HEK293T (cell line): ENCODE data around the gene CNPY1.
"Not testable (repeated sequence)": the region's sequence is repeated elsewhere in the genome, so short reads cannot be mapped to it uniquely, and the experiment has no call there.

Experiments
- CTCF ChIA-PET: fragments of 350-600 bp; formaldehyde crosslinking; extraction: SDS; loops from one replicate; lab custom pipeline; 2021; ENCODE audit warnings: antibody characterized with exemption, inconsistent platforms; lab: Yijun Ruan, JAX
- POLR2A ChIA-PET: fragments of 350-600 bp; formaldehyde crosslinking; extraction: SDS; loops from one replicate; lab custom pipeline; 2020; ENCODE audit warnings: antibody characterized with exemption, inconsistent platforms; lab: Yijun Ruan, JAX
- DNase-seq: peaks from one replicate; pipeline ENCODE4 v3.0.0; 2012; ENCODE audit warnings: mixed read lengths; ENCODE audit errors: extremely low spot score
- ARNT ChIP-seq: fragments of 450-650 bp; IDR thresholded peaks from 2 replicates; pipeline ENCODE4 v1.6.1; 2017; ENCODE audit warnings: mild to moderate bottlenecking
- BHLHE40 ChIP-seq: fragments of 450-650 bp; IDR thresholded peaks from 2 replicates; pipeline ENCODE4 v1.6.1; 2016; ENCODE audit warnings: mild to moderate bottlenecking, moderate library complexity, borderline replicate concordance
- CTBP1 ChIP-seq: fragments of 450-650 bp; IDR thresholded peaks from 2 replicates; pipeline ENCODE4 v1.6.1; 2016; ENCODE audit warnings: borderline replicate concordance
- ELF4 ChIP-seq: fragments of 450-650 bp; IDR thresholded peaks from 2 replicates; pipeline ENCODE4 v1.6.1; 2017; ENCODE audit warnings: antibody characterized with exemption
- FOXA1 ChIP-seq: fragments of 450-650 bp; IDR thresholded peaks from 2 replicates; pipeline ENCODE4 v1.6.1; 2016; ENCODE audit warnings: mild to moderate bottlenecking
- FOXK2 ChIP-seq: fragments of 450-650 bp; IDR thresholded peaks from 2 replicates; pipeline ENCODE4 v1.6.1; 2016; ENCODE audit warnings: mild to moderate bottlenecking
- FOXM1 ChIP-seq: fragments of 450-650 bp; IDR thresholded peaks from 2 replicates; pipeline ENCODE4 v1.6.1; 2017; ENCODE audit warnings: mild to moderate bottlenecking, borderline replicate concordance
- HDGF ChIP-seq: fragments of 450-650 bp; IDR thresholded peaks from 2 replicates; pipeline ENCODE4 v1.6.1; 2017; ENCODE audit warnings: antibody characterized with exemption, borderline replicate concordance
- L3MBTL2 ChIP-seq: fragments of 450-650 bp; conservative IDR thresholded peaks from 2 replicates; pipeline ENCODE4 v1.6.1; 2016; ENCODE audit warnings: mild to moderate bottlenecking
- LEF1 ChIP-seq: fragments of 450-650 bp; IDR thresholded peaks from 2 replicates; pipeline ENCODE4 v1.6.1; 2017; ENCODE audit warnings: mild to moderate bottlenecking, borderline replicate concordance
- NFRKB ChIP-seq: fragments of 450-650 bp; IDR thresholded peaks from 2 replicates; pipeline ENCODE4 v1.6.1; 2016; ENCODE audit warnings: mild to moderate bottlenecking, moderate library complexity
- SP1 ChIP-seq: fragments of 450-650 bp; IDR thresholded peaks from 2 replicates; pipeline ENCODE4 v1.6.1; 2017
- SUZ12 ChIP-seq: fragments of 450-650 bp; IDR thresholded peaks from 2 replicates; pipeline ENCODE4 v1.6.1; 2016; ENCODE audit warnings: mild to moderate bottlenecking
- TARDBP ChIP-seq: fragments of 450-650 bp; IDR thresholded peaks from 2 replicates; pipeline ENCODE4 v1.6.1; 2016
- ZNF384 ChIP-seq: fragments of 450-650 bp; IDR thresholded peaks from 2 replicates; pipeline ENCODE4 v1.6.1; 2016
- TF ChIP-seq, protein P1 (sequence below): fragments of 450-650 bp; IDR thresholded peaks from 2 replicates; pipeline ENCODE4 v1.6.1; 2016

The CNPY1 gene

DNA sequence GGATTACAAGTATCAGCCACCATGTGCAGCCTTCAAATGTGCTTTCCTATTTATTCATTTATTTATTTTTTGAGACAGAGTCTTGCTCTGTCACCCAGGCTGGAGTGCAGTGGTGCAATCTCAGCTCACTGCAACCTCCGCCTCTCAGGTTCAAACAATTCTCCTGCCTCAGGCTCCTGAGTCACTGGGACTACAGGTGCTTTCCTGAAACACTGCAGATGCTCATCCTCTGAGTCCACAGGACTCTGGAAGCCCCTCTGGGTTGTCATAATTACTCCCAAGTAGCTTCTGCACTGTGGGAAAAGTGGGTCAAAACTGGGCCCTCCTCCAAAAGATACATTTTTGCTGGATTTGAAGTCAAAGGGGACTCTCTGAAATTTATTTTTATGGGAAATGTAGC is at the start of gene CNPY1:
Gene CNPY1 (minus strand): TSS at position 111 of the 400 bp plus-strand sequence. CDS start 630 bp downstream, outside the sequence.
- CTCF ChIA-PET = interaction anchor here (0.9 kb wide), 1 partner anchor 137 kb away, joined by 5 read pairs; no protein-coding TSS in a partner anchor
- DNase-seq, POLR2A ChIA-PET: not testable (repeated sequence)

DNA sequence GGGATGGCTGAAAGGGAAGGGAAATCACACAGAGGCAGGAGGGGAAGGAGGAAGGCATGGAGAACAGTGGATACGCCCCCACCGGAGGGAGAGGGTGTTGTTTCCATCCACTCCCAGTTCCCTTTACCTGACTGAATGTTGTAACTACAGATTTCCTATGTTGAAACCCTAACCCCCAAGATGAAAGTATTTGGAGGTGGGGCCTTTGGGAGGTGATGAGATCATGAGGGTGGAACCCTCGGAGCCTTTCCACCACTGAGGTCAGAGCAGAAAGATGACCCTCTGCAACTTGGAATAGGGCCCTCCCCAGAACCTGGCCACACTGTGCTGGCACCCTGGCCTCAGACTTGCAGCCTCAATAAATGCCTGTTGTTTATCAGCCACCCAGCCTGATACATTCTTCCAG is 48.6 kb upstream of the CNPY1 start:
- DNase-seq = no peak
- ChIA-PET POLR2A (interaction anchor here (0.7 kb wide), 1 partner anchor 146 kb away, joined by 3 read pairs; no protein-coding TSS in a partner anchor), CTCF (interaction anchor here (1.0 to 1.8 kb wide), 2 partner anchors 144 to 173 kb away, joined by 5 to 6 read pairs; no protein-coding TSS in a partner anchor)
- TF ChIP-seq NFRKB (no peak), FOXM1 (no peak), CTBP1 (no peak), HDGF (no peak), ZNF384 (no peak), TARDBP (no peak), ELF4 (no peak), BHLHE40 (no peak), ARNT (no peak), FOXA1 (no peak), SP1 (no peak), FOXK2 (no peak), LEF1 (no peak), L3MBTL2 (no peak)
- TF ChIP-seq, protein P1, sequence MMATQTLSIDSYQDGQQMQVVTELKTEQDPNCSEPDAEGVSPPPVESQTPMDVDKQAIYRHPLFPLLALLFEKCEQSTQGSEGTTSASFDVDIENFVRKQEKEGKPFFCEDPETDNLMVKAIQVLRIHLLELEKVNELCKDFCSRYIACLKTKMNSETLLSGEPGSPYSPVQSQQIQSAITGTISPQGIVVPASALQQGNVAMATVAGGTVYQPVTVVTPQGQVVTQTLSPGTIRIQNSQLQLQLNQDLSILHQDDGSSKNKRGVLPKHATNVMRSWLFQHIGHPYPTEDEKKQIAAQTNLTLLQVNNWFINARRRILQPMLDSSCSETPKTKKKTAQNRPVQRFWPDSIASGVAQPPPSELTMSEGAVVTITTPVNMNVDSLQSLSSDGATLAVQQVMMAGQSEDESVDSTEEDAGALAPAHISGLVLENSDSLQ = no peak

DNA sequence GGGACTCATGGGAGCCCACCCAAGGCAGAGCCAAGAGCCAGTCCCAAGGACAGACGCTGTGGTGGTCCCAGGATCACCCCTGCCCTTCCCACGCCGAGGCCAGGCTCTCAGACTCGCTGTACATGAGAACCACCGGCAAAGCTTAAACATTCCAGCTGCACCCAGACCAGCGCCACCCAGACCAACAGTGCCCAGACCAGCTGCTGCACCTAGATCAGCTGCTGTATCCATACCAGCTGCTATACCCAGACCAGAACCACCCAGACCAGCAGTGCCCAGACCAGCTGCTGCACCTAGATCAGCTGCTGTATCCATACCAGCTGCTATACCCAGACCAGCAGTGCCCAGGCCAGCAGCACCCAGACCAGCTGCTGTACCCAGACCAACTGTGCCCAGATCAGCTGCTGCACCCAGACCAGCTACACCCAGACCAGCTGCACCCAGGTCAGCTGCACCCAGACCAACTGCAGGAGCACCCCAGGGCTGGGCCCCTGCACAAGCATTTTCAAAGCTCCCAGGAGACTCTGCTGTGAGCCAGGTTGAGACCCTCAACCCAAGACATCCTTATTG is 47.9 kb upstream of the CNPY1 start:
- DNase-seq = no peak
- TF ChIP-seq L3MBTL2 = no peak
- TF ChIP-seq ARNT = no peak
- no peak for TF ChIP-seq FOXA1
- no peak for TF ChIP-seq SP1
- TF ChIP-seq FOXM1 = no peak
- no peak for TF ChIP-seq CTBP1
- TF ChIP-seq SUZ12 = no peak
- TF ChIP-seq ELF4 = no peak
- TF ChIP-seq ZNF384 = no peak
- no peak for TF ChIP-seq TARDBP
- TF ChIP-seq, protein P1 = no peak
- TF ChIP-seq NFRKB = no peak
- TF ChIP-seq BHLHE40 = no peak
- no peak for TF ChIP-seq HDGF
- CTCF ChIA-PET = interaction anchor here (1.8 kb wide), 1 partner anchor 174 kb away, joined by 5 read pairs; no protein-coding TSS in a partner anchor
- POLR2A ChIA-PET = no interaction called here

DNA sequence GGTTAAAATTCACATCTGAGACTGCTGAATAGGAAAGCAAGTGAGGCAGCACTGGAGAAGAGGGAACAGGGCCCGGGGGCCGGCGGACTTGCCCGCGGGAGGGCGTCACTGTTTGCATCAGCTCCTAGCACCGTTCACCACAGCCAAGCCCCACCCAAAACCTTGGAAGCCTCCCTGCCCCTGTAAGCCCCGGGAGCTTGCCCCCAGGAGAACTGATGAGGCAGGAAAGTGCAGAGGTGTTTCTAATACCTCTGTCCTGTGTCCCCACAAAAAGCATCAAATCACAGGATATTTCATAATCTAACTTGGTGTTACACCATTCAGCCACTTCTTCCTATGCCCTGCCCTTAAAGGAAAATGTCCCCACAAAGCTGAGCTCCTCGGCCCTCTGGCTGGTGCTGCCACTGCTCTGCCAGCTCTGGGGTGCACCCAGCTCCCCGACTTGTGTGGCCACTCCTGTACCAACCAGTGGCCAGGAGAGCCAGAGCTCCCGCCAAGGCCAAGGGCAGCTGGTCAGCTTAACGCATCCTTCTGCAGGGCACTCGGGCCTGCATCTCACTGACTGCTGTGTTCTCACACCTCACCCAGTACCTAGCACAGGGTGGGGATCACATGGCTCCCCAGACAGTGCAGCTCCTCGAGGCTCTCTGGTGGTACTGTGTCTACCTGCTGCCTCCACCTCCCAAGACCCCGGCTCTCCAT is 47.3 kb upstream of the CNPY1 start:
- TF ChIP-seq, protein P1 = no peak
- TF ChIP-seq SP1 (no peak), ELF4 (no peak), TARDBP (no peak), NFRKB (no peak), FOXA1 (no peak), L3MBTL2 (no peak), ARNT (no peak), BHLHE40 (no peak), FOXM1 (no peak), LEF1 (no peak), HDGF (no peak)
- no peak for DNase-seq
- ChIA-PET CTCF (interaction anchor here (1.8 kb wide), 1 partner anchor 174 kb away, joined by 5 read pairs; no protein-coding TSS in a partner anchor), POLR2A (no interaction called here)

DNA sequence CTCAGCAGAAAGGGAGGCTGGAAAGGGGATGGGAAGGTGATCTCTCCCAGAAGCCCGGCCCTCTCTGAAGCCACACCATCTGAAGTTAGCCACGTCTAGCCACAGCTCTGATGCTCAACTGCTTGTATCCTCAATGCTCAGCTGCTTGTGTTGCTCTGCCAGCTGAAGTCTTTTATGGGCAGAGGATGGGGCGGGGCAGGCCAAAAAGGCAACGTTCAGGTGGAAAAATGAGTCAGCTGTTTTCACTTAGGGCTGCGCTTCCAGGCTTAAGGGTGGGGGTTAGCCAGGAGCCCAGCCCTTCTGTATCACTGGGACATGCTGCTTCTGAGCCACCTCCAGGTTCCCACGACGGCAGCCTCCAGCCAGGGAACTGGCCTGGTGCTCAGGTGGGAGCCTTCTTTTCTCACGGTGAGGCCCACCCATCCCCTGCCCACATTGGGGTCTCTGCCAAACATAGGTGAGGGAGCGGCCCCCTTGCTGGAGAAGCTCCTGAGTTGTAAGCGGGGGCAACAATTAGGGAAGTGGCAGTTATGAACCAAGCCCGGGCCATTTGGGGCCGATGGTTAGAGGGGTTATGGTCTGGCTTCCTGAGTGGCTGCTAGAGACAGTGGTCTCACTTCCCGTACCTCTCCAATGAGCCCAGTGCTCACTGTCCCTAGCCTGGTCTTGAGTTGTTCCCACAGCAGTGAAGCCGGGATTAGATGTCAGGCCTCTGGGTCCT is 44.9 kb upstream of the CNPY1 start:
- DNase-seq = no peak
- POLR2A ChIA-PET = no interaction called here
- no peak for TF ChIP-seq HDGF
- no peak for TF ChIP-seq LEF1
- TF ChIP-seq NFRKB = no peak
- TF ChIP-seq ZNF384 = no peak
- CTCF ChIA-PET = interaction anchor here (3.7 kb wide), 1 partner anchor 8 kb away, joined by 19 read pairs; no protein-coding TSS in a partner anchor
